RWPE2 (cell line): Measurements from ENCODE around the gene DELE1.

Source experiments
- ATAC-seq: fragments of 200-7000 bp; cut with Tn5 transposase; 3 replicates; pipeline ENCODE4 v1.9.1; 2021; ENCODE audit warnings: low read depth
- DNase-seq: peaks from one replicate; pipeline ENCODE4 v3.0.0-alpha.2; 2020; ENCODE audit warnings: low spot score
- H3K27ac ChIP-seq: fragments of 450-650 bp; 2 replicates; pipeline ENCODE4 v1.5.1; 2017; ENCODE audit warnings: mild to moderate bottlenecking; ENCODE audit not compliant: poor library complexity, severe bottlenecking
- H3K27me3 ChIP-seq: fragments of 250-450 bp; sonication (Bioruptor Pico); 2 replicates; pipeline ENCODE4 v1.5.1; 2021; ENCODE audit warnings: mild to moderate bottlenecking, moderate library complexity; ENCODE audit not compliant: insufficient read depth, poor library complexity, severe bottlenecking
- H3K36me3 ChIP-seq: fragments of 250-450 bp; sonication (Bioruptor Pico); 2 replicates; pipeline ENCODE4 v1.5.1; 2020; ENCODE audit warnings: low read depth, mild to moderate bottlenecking, moderate library complexity
- H3K4me1 ChIP-seq: fragments of 250-450 bp; sonication (Bioruptor Pico); 2 replicates; pipeline ENCODE4 v1.5.1; 2021; ENCODE audit warnings: mild to moderate bottlenecking, moderate library complexity; ENCODE audit not compliant: insufficient read depth, poor library complexity, severe bottlenecking
- H3K4me3 ChIP-seq: fragments of 250-450 bp; sonication (Bioruptor Pico); 2 replicates; pipeline ENCODE4 v1.5.1; 2021; ENCODE audit warnings: mild to moderate bottlenecking, moderate library complexity; ENCODE audit not compliant: severe bottlenecking
- H3K9me3 ChIP-seq: fragments of 250-450 bp; sonication (Bioruptor Pico); 2 replicates; pipeline ENCODE4 v1.5.1; 2021; ENCODE audit warnings: mild to moderate bottlenecking, moderate library complexity; ENCODE audit not compliant: severe bottlenecking
- CTCF ChIP-seq: fragments of 450-650 bp; IDR thresholded peaks from one replicate; pipeline ENCODE4 v1.5.1; 2017; ENCODE audit warnings: mild to moderate bottlenecking, moderate library complexity; ENCODE audit not compliant: poor library complexity, severe bottlenecking

DELE1 gene

GRCh38 chr5:141897425-141897824 is 26.2 kb upstream of the DELE1 start:
- no peak overlapping the region for H3K4me3 ChIP-seq
- TF ChIP-seq CTCF = no peak
- H3K9me3 ChIP-seq = no peaks in the 10 kb centered on the region
- no peak overlapping the region for H3K27ac ChIP-seq
- H3K4me1 ChIP-seq = no peaks in the 10 kb centered on the region
- no peak for DNase-seq
- no peaks in the 10 kb centered on the region for H3K27me3 ChIP-seq
- ATAC-seq = no peak
- H3K36me3 ChIP-seq = no peaks in the 10 kb centered on the region

- ATAC-seq = no peak
- Histone ChIP-seq H3K27me3 (no peaks in the 10 kb centered on the region), H3K4me1 (no peaks in the 10 kb centered on the region), H3K9me3 (no peaks in the 10 kb centered on the region), H3K27ac (no peak overlapping the region), H3K36me3 (no peaks in the 10 kb centered on the region), H3K4me3 (no peak overlapping the region)
- TF ChIP-seq CTCF = no peak
- no peak for DNase-seq
These were observed 25.1 kb upstream of the DELE1 start for GRCh38 chr5:141898448-141899049.

GRCh38 chr5:141902015-141902814 is 21.5 kb upstream of the DELE1 start:
- DNase-seq (no peak), ATAC-seq (no peak)
- no peak for TF ChIP-seq CTCF
- H3K4me3 ChIP-seq = no peak overlapping the region
- H3K27me3 ChIP-seq = no peaks in the 10 kb centered on the region
- no peaks in the 10 kb centered on the region for H3K4me1 ChIP-seq
- H3K9me3 ChIP-seq = no peaks in the 10 kb centered on the region
- H3K27ac ChIP-seq = no peak overlapping the region
- no peaks in the 10 kb centered on the region for H3K36me3 ChIP-seq

GRCh38 chr5:141903261-141903660 is 20.4 kb upstream of the DELE1 start:
- no peaks in the 10 kb centered on the region for H3K36me3 ChIP-seq
- no peaks in the 10 kb centered on the region for H3K9me3 ChIP-seq
- DNase-seq (no peak), ATAC-seq (no peak)
- no peaks in the 10 kb centered on the region for H3K27me3 ChIP-seq
- no peak overlapping the region for H3K27ac ChIP-seq
- H3K4me3 ChIP-seq = no peak overlapping the region
- H3K4me1 ChIP-seq = no peaks in the 10 kb centered on the region
- no peak for TF ChIP-seq CTCF

GRCh38 chr5:141904551-141904950 is 19.1 kb upstream of the DELE1 start:
- H3K4me3 ChIP-seq = no peak overlapping the region
- ATAC-seq (no peak), DNase-seq (no peak)
- no peak overlapping the region for H3K27ac ChIP-seq
- H3K4me1 ChIP-seq = no peaks in the 10 kb centered on the region
- H3K27me3 ChIP-seq = no peaks in the 10 kb centered on the region
- no peaks in the 10 kb centered on the region for H3K36me3 ChIP-seq
- no peaks in the 10 kb centered on the region for H3K9me3 ChIP-seq
- no peak for TF ChIP-seq CTCF
